Measurements from ENCODE around the gene SLC25A46.
"Not testable (repeated sequence)": the region's sequence is repeated elsewhere in the genome, so short reads cannot be mapped to it uniquely, and the experiment has no call there.

SLC25A46 gene

DNA sequence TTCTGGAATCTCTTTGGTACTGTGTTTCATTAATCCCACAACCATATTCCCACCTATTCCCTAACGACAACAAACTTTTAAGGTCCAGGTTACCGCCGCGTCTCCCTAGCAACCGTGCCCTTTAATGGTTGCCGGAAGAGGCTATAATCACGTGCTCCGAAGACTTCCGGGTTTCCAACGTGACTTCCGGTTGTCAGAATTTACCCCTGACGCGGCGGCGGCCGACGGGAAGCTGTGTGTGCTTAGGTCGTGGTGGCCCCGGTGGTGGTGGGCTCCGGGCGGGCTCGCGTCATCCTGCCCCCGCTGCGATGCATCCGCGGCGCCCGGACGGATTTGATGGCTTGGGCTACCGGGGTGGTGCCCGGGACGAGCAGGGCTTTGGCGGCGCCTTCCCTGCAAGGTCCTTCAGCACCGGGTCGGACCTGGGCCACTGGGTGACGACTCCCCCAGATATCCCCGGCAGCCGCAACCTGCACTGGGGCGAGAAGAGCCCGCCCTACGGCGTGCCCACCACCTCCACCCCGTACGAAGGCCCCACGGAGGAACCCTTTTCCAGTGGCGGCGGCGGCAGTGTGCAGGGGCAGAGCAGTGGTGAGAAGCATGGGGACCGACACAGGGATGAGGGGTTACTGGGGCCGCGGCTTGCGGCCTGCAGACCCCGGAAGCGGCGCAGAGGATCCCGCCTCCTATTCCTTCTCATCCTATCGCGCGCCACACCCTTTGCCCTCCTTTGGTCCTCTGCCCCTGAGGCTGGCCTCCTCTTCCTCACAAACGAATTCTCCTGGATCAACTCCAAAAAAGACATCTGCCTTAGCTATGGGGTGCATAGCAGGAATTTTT, at the start of gene SLC25A46:
Gene SLC25A46, plus strand, starts transcription at position 196 of the 840 bp plus-strand sequence. Its CDS starts 113 bp downstream, at position 309.
- peak; percentile 98 for DNase-seq

DNA sequence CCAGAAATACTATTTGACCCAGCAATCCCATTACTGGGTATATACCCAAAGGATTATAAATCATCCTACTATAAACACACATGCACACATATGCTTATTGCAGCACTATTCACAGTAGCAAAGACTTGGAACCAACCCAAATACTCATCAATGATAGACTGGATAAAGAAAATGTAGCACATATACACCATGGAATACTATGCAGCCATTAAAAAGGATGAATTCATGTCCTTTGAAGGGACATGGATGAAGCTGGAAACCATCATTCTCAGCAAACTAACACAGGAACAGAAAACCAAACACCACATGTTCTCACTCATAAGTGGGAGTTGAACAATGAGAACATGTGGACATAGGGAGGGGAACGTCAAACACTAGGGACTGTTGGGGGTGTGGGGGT, 48.2 kb upstream of the SLC25A46 start:
- DNase-seq, result not testable (repeated sequence)

DNA sequence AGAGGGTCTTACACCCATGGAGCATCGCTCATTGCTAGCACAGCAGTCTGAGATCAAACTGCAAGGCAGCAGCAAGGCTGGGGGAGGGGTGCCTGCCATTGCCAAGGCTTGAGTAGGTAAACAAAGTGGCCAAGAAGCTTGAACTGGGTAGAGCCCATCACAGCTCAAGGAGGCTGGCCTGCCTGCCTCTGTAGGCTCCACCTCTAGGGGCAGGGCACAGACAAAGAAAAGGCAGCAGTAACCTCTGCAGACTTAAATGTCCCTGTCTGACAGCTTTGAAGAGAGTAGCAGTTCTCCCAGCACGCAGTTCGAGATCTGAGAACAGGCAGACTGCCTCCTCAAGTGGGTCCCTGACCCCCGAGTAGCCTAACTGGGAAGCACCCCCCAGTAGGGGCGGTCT, 46.1 kb upstream of the SLC25A46 start:
- DNase-seq, result not testable (repeated sequence)

DNA sequence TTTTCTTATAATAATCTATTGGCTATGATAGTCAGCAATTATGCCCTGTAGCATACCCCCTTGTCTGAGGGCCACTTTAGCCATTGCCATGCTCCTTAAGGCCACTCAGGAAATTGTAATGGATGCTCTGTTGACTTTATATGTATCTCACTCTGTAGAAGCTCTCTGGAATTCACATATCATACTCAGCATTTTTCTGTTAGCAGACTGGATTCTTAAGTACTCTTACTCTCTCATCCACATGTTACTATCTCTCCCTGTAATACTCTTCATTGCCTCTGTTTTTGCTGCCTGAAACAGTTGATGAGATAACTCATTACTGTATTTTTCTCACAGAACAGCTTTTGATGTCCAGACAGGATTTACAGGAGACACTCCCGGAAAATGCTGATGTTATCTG, 36.5 kb upstream of the SLC25A46 start:
- DNase-seq, result no peak

DNA sequence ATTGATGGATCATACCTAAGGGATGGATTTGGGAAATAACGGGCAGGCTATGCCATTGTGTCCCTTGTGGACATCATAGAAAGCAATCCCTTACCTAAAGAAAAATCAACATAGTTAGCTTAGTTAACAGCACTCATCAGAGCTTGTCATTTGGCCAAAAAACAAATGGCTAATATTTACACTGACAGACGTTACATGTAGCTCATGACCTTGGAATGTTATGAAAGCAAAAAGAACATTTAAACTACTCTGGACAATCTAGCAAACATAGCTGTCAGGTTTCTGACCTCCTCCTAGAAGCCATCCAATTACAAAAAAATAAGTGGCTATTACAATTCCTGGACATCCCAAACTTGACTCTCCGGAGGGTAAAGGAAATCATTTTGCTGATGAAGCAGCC, 36.1 kb upstream of the SLC25A46 start:
- DNase-seq, result no peak

DNA sequence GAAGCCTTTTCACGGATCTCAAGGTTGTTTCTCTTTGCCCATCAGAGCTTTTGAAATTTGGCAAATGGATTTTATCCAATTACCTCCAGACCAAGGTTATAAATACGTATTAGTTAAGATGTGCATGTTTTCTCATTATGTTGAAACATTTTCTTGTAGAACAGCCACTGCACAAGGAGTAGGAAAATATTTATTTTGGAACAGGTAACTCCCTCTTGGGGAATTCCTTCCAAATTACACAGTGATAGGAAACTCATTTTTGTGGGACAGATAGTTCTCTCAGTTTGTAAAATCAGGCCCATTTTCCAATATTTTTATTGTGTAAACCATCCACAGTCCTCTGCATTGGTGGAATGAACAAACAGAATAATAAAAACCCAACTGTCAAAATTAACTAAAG, 35.3 kb upstream of the SLC25A46 start:
- no peak for DNase-seq

DNA sequence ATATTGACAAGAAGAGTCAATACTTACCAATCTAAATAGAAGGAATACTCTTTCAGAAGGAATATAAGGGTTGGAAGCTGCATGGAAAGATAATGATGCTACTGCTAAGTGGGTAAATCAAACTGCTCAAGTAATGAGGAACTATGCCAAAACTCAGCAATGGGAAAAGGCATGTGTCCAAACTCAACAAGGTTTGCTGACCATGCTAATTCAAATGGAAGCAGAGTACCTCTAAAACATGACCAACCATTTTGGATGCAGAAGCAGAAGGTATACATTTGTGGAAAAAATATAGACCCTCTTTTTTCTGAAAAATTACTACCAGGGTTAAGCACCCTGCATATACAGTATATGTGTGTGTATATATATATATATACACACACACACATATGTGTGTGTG, 33.5 kb upstream of the SLC25A46 start:
- no peak for DNase-seq

DNA sequence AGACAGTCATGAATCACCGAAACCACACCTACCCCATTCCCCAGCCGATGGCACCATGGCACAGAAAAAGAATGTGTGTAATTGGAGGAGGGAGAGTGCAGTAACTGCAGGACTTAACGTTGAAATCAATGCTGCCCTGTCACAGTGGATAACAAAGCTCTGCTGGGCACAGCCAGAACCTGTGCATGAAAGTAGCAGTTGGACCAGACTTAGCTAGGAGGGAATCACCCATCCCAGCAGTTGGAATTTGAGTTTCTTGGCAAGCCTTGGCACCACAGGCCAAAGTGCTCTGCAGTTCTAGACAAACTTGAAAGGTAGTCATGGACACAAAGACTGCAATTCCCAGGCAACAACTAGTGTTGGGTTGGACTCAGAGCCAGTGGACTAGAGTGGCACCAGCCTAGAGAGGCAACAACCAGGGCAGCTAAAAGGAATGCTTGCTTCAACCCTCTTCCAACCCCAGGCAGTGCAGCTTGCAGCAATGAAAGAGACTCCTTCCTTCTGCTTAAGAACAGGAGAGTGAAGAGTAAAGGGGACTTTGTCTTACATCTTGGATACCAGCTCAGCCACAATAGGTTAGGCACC, 31.5 kb upstream of the SLC25A46 start:
- DNase-seq, result no peak

DNA sequence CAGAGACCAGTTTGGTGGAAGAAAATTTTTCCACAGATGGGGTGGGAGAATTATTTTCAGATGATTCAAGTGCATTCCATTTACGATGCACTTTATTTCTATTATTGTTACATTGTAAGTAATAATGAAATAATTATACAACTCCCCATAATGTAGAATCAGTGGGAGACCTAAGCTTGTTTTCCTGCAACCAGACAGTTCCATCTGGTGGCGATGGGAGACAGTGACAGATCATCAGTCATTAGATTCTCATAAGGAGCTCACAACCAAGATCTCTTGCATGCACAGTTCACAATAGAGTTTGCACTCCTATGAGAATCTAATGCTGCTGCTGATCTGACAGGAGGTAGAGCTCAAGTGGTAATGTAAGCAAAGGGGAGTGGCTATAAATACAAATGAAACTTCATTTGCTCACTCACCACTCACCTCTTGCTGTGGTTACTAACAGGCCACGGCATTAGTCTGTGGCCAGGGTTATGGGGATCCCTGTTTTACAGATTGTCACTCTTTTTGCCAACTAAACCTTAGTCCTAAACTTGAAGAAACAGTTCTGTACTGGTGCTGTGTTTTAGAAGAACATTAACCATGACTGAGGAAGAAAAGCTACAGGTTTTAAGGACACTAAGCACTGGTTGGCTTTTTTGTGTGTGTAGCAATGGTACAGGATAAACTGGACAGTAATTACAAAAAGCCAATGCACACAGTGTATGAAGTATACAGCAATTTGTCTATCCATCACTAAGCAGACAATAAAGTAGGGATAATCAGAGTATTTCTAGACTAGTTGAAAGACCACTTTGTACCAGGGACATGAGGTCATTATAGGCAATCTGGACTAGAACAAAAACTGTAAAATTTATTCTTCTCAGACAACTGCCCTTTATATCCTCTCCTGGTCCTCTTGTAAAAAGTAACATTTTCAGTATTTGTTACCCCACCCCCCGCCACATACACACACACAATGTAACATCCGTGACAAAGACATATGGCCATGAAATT, 22.3 kb upstream of the SLC25A46 start:
- no peak for DNase-seq

DNA sequence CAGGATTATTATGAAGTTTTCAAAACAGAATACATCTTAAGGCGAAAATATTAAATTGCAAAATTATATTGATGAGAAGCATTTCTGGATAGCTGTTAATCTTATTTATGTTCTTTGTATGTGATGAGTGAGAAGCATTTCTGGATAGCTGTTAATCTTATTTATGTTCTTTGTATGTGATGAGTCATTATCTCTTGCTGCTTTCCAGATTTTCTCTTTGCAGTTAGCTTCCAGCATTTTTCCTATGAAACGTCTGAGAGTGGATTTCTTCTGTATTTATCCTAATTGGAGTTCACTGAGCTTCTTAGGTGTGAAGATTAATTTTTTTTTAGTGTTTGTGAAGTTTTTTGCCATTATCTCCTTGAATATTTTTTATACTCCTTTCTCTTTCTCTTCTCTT, 20.5 kb upstream of the SLC25A46 start:
- DNase-seq, result no peak

DNA sequence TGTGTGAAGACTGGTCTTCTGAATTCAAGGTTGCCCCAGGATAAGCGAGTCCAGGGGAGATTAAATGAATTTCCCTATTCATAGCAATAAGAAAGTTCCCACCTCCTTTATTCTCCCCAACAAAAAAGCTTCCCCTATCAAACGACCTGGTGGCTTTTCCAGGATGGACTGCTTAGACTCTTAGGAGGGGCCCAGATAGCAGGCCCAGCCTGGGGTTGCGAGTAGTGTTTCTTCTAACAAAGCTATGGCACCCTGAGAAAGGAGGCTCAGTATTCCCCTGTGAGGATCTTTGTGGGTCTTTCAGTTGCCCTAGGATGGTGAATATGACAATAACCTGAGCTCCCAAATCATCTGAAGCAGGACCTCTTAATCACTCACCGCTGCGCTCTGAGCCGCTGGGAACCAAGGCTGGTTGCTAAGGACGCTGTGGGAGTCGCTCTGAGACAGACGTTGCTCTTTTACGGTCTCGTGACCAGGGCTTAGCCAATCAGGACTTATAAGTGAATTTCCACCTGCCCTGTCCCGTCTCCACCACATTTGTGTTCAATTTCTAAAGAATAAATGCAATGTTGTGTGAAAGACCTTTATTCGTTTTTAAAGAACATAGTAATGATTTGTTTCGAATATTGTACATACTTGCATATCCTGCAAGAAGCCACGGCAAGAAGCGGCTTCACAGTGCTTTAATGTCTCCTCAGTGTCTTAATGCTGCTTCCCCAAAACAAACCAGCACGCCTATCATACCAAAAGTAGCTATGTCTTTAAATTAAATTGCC, 12.4 kb upstream of the SLC25A46 start, which contains the start of gene TMEM232:
Gene TMEM232, minus strand, starts transcription at position 423 of the 776 bp plus-strand sequence. CDS start 59,319 bp downstream, outside the sequence.
- peak; percentile 93 for DNase-seq

DNA sequence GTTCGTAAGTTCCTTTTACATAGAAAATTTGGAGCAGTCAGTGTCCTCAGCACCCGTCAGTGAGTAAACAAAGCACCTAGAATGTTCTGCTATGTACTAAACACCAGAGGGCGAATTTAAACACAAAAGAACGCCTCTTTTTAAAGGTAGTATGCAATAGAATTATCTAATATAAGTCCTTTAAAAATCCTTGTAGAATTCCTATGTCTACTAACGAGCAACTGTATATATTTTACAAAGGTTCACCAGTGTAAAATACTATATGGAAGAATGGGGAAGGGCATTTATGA, 11.8 kb upstream of the SLC25A46 start:
- no peak for DNase-seq

DNA sequence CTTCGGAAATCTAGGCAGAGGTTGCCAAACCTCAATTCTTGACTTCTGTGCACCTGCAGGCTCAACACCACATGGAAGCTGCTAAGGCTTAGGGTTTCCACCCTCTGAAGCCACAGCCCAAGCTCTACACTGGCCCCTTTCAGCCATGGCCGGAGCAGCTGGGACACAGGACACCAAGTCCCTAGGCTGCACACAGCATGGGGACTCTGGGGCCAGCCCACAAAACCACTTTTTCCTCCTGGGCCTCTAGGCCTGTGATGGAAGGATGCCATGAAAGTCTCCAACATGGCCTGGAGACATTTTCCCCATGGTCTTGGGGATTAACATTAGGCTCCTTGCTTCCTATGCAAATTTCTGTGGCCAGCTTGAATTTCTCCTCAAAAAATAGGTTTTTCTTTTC, 7.3 kb upstream of the SLC25A46 start:
- not testable (repeated sequence) for DNase-seq

DNA sequence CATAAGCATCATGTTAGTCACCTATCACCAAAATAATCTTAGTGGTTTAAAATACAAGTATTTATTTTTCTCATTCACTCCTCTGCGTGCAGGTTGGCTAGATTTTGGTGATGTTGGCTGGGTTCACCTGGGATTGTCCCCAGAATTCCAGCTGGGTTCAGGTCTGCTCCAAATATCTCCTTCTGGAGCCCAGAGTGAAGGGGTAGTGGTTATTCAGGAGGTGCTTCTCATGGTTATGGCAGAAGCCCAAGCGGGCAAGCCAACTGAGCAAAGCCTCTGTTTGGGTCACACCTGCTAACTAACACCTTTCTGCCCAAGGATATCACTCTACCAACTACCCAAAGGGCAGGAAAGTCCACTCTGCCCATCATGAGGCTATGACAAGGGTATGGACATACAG, 4.7 kb upstream of the SLC25A46 start:
- no peak for DNase-seq

DNA sequence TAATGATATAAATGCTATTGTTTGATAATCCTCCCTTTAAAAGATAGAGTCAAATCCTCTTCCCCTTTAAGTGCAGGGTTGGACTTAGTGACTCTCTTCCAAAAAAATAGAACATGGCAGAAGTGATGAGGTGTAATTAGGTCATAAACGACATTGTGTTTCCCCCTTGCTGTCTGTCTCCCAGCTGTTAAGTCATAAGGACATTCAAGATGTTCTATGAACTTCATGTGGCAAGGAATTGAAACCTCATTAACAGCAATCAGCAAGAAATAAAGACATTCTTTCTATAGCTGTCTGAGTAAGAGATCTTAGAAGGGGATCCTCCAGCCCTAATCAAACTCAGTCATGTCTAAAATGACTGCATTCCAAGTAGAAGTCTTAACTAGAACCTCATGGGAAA, 3.3 kb upstream of the SLC25A46 start:
- peak; percentile 64 for DNase-seq

DNA sequence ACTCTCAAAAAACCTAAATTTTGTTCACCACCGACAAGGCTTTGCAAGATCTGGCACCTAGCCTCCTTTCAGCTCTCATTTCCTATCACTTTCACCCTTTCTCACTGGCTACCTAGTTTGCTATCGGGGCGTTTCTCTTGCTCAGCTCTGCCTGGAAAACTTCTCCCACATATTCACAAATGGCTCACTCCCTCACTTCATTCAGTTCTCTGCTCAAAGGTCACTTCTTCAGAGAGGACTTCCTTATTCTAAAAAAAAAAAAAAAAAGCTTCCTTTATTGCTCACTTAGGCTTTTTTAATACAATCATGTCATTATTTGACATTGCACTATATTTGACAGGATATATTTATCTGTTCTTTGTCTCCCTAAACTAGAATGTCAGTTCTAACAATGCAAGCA, 2.1 kb upstream of the SLC25A46 start:
- no peak for DNase-seq

DNA sequence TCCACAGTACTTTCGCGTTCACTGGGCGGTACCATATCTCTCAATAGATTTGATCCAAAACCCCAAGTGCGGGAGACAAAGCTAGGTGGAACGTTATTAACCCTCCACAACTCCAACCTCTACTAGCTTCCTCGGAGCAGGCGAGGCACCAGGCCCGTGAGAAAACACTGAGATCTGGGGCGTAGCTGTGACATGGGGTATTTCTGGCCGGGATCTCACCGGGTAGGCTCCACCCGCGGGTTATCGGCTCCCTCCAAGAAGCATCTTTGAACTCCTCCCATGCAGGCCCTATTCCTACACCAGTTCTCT, 350 bp upstream of the SLC25A46 start:
- no peak for DNase-seq

DNA sequence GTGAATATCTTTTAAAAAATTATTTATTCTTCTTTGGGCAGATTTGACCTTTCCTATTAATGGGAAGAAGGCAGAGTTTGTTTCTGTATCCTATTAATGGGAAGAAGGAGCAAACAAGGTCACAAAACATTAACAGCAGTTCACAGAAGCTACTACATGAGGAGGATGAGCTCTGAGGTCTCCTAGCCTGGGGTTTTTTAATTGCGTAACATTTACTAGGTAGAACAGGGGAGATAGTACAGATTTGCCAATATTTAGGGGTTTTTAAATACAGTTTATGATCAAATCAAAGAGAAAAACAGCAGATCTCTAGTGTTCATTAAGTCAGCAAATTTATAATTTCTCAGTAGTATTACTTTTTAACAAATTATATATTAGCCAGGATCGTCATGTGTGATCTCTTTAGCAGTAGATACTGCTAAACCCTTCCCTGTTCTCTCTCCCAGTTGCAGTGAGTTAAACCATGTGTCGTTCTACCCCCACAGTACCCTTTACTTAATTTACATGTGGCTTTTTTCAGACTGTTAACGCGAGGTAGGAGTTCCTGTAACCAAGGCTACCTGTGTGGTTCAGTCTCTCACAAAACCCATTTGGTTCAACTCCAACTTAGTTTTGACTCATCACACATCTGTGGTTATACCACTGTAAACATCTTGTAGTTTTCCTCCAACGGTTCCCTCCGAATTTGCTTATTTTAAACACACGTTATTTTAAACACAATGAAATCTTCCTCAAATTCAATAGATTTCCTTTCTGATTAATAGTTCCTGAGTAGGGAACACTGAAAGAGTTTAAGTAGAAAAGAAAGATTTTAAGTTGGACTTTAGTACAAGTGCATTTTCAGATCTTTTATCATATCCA, 13.3 kb downstream of the SLC25A46 start:
- no peak for DNase-seq

DNA sequence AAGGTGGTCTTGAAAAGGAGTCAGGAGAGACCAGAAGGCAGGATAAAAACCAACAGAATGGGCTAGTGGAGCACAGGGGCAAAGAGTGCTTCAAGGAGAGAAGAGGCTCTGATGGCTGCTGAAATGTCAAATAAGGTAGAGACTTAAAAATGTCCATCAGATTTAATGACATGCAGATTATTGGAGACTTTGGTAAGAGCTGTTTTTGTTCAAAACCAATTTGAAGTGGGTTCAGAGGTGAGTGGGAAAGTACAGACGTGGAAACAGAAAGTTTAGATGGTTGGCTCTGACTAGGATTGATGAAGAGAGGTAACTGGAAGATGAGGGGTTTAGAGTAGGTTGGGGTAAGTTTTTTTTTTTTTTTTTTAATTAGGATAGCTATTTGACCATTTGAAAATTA, 14.1 kb downstream of the SLC25A46 start:
- no peak for DNase-seq

DNA sequence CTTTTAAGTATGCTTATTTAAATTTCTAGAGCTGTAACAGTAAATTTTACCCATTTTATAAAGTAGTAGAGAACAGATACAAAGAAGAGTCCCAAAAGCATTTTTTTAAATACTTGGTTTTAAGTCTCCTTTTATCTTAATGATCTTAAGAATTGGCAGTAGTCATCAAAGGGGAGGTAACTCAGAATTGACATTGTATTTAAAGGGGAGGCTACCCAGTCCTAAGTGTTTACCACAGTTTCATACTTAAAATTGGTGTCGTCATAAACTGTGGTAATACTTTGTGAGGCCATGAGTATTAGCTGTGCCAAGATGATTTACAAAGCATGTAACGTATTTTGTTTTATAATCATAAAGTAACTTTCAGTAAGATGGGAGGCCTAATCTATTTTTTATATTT, 14.8 kb downstream of the SLC25A46 start:
- DNase-seq, result no peak

DNA sequence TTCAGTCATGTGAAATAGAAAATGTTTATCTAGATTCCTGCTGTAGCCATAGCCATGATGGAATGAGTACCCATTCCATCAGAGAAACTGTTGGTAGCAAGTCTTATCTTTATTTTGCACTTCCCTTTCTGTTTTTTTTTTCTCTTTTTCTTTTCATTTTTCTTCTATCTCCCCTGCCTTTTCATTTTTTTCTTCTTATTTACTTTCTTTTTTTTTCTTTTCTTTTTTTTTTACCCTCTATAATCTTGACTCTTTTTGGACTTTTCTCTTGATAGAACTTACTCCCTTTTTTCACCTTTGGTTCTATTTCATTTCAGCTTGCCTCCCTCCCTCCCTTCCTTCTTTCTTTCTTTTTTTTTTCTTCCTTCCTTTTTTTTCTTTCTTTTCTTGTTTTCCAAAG, 15.4 kb downstream of the SLC25A46 start:
- no peak for DNase-seq
